Right lobe of liver (tissue), 4 donors: Measurements from ENCODE around the gene ZDHHC14.

Experiments
- POLR2A ChIP-seq: fragments of 450-650 bp; IDR thresholded peaks from one replicate; pipeline ENCODE4 v1.6.1; 2017; ENCODE audit warnings: antibody characterized with exemption, mild to moderate bottlenecking
- TF ChIP-seq, protein P1 (sequence below), 4 donors: fragments of 200-600 bp in 3 of 4; fragments of 450-650 bp in 1 of 4; IDR thresholded peaks; one replicate each; pipeline versions ENCODE4 v1.5.1 to v1.8.0; 2016 to 2022; ENCODE audit warnings: antibody characterized with exemption in 4 of 4, mild to moderate bottlenecking in 2 of 4
- donor health status: DM: no; HTN: no; CAD: no.
- donor health status: DM: no; HTN: no; CAD: no.
- donor health status: DM: no; HTN: yes; CAD: no.

DNA sequence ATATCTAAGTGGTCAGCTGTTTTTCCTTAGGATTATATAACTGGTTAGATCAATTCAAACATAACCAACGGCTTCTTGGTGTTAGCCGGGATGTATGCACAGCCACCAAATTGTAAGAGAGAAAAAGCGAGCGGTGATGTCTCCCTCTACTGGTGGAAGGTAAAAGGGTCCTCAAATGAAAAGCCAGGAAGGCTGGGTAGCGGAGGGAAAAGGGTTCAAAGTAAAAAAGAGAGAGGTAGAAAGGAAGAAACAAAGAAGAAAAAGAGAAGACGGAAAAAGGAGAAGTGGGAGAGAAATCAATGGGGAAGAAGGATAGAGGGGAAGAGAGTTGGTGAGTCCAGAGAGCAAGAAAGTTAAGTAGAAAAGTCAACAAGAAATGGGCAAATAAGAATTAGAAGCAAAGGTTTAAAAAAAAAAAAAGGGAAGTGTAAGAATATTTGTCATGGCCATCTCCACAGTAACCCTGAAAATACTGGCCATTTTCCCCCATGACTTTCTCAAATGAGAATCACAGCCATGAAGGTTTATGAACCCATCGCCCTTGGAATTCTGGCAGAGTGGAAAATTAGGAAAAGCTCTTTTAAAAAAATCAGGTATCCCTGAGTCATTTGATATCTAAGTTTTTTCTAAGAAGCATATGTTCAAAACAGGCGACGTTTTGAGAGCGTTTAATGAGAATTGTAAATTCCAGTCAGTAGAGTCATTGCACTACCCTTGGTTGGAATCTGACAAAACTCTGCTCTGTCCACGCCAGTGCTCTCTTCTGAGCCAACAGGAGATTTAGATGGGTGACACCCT lies 286.4 kb downstream of the ZDHHC14 start:
- TF ChIP-seq, protein P1, sequence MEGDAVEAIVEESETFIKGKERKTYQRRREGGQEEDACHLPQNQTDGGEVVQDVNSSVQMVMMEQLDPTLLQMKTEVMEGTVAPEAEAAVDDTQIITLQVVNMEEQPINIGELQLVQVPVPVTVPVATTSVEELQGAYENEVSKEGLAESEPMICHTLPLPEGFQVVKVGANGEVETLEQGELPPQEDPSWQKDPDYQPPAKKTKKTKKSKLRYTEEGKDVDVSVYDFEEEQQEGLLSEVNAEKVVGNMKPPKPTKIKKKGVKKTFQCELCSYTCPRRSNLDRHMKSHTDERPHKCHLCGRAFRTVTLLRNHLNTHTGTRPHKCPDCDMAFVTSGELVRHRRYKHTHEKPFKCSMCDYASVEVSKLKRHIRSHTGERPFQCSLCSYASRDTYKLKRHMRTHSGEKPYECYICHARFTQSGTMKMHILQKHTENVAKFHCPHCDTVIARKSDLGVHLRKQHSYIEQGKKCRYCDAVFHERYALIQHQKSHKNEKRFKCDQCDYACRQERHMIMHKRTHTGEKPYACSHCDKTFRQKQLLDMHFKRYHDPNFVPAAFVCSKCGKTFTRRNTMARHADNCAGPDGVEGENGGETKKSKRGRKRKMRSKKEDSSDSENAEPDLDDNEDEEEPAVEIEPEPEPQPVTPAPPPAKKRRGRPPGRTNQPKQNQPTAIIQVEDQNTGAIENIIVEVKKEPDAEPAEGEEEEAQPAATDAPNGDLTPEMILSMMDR (IDR thresholded peaks at IDR 0.05), result peak; percentile 78 to 87 (median 86)
- TF ChIP-seq POLR2A, result no peak
